Keratinocyte (primary cell): Measurements from ENCODE around the gene BAHCC1. TPM values are rescaled to one million over a fixed set of nuclear protein-coding genes. Genes with fewer than 3 reads are reported as not detected.

Experiments
- DNase-seq: peaks from one replicate; pipeline ENCODE4 v3.0.0-alpha.2; 2011; ENCODE audit warnings: low read depth, missing footprints, low spot score
- FAIRE-seq: peaks from 2 replicates; lab custom pipeline; 2011; peaks lifted over from hg19 to GRCh38; lab: Jason Lieb, UNC
- H2AFZ ChIP-seq: 2 replicates; pipeline ENCODE4 v1.6.0; 2012; ENCODE audit warnings: low read length, control low read depth, inconsistent platforms; ENCODE audit not compliant: control insufficient read depth
- H3K27ac ChIP-seq: 2 replicates; pipeline ENCODE4 v1.5.1; 2011; ENCODE audit warnings: low read length; ENCODE audit not compliant: control insufficient read depth, insufficient read depth
- H3K27me3 ChIP-seq: 3 replicates; pipeline ENCODE4 v1.6.0; 2011; ENCODE audit warnings: low read length; ENCODE audit not compliant: control insufficient read depth, insufficient read depth; ENCODE audit errors: extremely low read depth
- H3K36me3 ChIP-seq, 2 experiments: 2 replicates in 1 of 2; 3 replicates in 1 of 2; pipeline ENCODE4 v1.5.1; 2011; ENCODE audit warnings: low read length in 2 of 2, mild to moderate bottlenecking in 1 of 2; ENCODE audit not compliant: control insufficient read depth in 2 of 2, insufficient read depth in 2 of 2; ENCODE audit errors: extremely low read depth in 1 of 2
- H3K4me1 ChIP-seq: 3 replicates; pipeline ENCODE4 v1.5.1; 2011; ENCODE audit warnings: low read length; ENCODE audit not compliant: control insufficient read depth, insufficient read depth; ENCODE audit errors: extremely low read depth
- H3K4me2 ChIP-seq: 3 replicates; pipeline ENCODE4 v1.6.0; 2011; ENCODE audit warnings: low read depth, low read length; ENCODE audit not compliant: control insufficient read depth, insufficient read depth; ENCODE audit errors: extremely low read depth
- H3K4me3 ChIP-seq, 3 experiments: fragments of 200-600 bp in 1 of 3; sonication (generic) in 1 of 3; 2 replicates in 2 of 3; 3 replicates in 1 of 3; pipeline ENCODE4 v1.5.1; 2011 to 2016; ENCODE audit warnings: low read length in 3 of 3, mild to moderate bottlenecking in 3 of 3, control low read depth in 2 of 3, inconsistent platforms in 1 of 3, low read depth in 1 of 3, mixed read lengths in 1 of 3, mixed run types in 1 of 3, moderate library complexity in 1 of 3; ENCODE audit not compliant: control insufficient read depth in 2 of 3, insufficient read depth in 2 of 3; ENCODE audit errors: extremely low read depth in 1 of 3
- H3K79me2 ChIP-seq: 2 replicates; pipeline ENCODE4 v1.6.0; 2012; ENCODE audit warnings: low read length; ENCODE audit not compliant: control insufficient read depth, insufficient read depth
- H3K9ac ChIP-seq: 3 replicates; pipeline ENCODE4 v1.6.0; 2011; ENCODE audit warnings: low read length; ENCODE audit not compliant: control insufficient read depth, insufficient read depth; ENCODE audit errors: extremely low read depth
- H3K9me1 ChIP-seq: 3 replicates; pipeline ENCODE4 v1.6.0; 2011; ENCODE audit warnings: low read length; ENCODE audit not compliant: control insufficient read depth, insufficient read depth; ENCODE audit errors: extremely low read depth
- H3K9me3 ChIP-seq: 2 replicates; pipeline ENCODE4 v1.5.1; 2012; ENCODE audit warnings: low read depth, low read length; ENCODE audit not compliant: control insufficient read depth
- H4K20me1 ChIP-seq: 3 replicates; pipeline ENCODE4 v1.6.0; 2011; ENCODE audit warnings: low read length; ENCODE audit not compliant: control insufficient read depth, insufficient read depth; ENCODE audit errors: extremely low read depth
- EZH2 ChIP-seq: IDR thresholded peaks from one replicate; pipeline ENCODE4 v1.6.1; 2012; ENCODE audit warnings: inconsistent platforms, mild to moderate bottlenecking, low read length, moderate library complexity
- dilution Hi-C: fragments of 300-500 bp; cut with MboI; formaldehyde crosslinking; loops from one replicate; pipeline ENCODE4 v1.7.0; 2020; ENCODE audit warnings: low sequenced_read_pairs; ENCODE audit not compliant: extremely low pct_ligation_motif_present
- polyA plus RNA-seq, 5 experiments: library from polyadenylated mRNA; depleted of rRNA in 3 of 5; stranded (reverse) in 3 of 5; stranded (forward) in 1 of 5; unstranded in 1 of 5; fragments of >200 nt; gene quantifications; 1 replicate in 1 of 5; 2 replicates in 3 of 5; 3 replicates in 1 of 5; pipeline versions ENCODE4 v1.2.1 to v1.2.3, GENCODE V29; 2011 to 2012; ENCODE audit warnings: missing spikeins in 2 of 5, low read depth in 1 of 5, low replicate concordance in 1 of 5
- TF ChIP-seq, protein P1 (sequence below), 3 experiments: IDR thresholded peaks in 1 of 3; conservative IDR thresholded peaks in 1 of 3; optimal IDR thresholded peaks in 1 of 3; 2 replicates in 2 of 3; 3 replicates in 1 of 3; pipeline versions ENCODE3 to v1.5.1; 2011; ENCODE audit warnings: low read length in 3 of 3, mild to moderate bottlenecking in 3 of 3, moderate library complexity in 2 of 3, control low read depth in 1 of 3, inconsistent platforms in 1 of 3; ENCODE audit not compliant: insufficient read depth in 2 of 3; ENCODE audit errors: extremely low read depth in 1 of 3

The BAHCC1 gene
- polyA plus RNA-seq, 1 donor (not counting 4 experiments of a cell fraction or from before 2014, with no cell fraction given) = 0.52 TPM

DNA sequence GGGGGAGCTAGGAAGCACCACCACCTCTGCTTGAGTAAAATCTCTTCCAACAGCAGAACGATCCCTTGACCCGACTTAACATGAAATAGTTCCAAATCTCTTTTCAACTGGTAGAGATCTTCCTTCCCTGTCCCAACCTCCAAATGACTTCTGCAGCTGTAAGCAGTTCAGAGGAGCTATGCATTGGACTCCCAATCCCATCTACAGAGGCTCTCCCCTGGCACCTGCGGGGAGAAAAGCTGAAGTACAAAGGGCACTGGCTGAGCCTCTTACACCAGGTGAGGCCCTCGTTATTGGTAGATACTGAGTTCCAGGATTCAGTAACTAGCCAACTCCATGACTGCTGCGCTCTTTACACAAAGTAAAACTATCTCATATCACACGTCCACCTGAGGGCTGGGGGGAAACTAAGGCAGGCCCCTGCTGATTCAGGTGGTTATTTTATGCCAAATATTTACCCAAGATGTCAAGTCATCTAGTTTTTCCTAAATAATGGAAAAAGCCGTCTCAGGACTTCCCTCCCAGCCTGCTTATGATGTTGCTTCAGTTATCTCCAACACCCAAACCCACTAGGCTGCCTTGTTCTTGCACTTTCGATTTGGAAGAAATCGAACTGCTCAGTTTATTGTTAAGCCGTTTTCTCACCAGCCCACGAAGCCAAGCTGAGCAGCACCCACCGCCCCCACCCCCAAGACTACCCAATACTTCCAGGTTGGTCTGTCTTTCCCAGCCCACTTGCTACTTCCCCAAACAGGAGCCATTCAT lies 114.1 kb downstream of the BAHCC1 start:
- Histone ChIP-seq H4K20me1 (peaks cover 37% of the 10 kb centered on the region), H3K9me1 (no peaks in the 10 kb centered on the region), H2AFZ (no peak overlapping the region), H3K36me3 (peaks cover 20 to 29% of the 10 kb centered on the region in 2 experiments), H3K79me2 (peaks cover 26% of the 10 kb centered on the region), H3K9me3 (peaks cover 2% of the 10 kb centered on the region), H3K9ac (no peak overlapping the region), H3K4me3 (peak overlapping the region; percentile 80 to 98 (median 97)), H3K27me3 (no peaks in the 10 kb centered on the region), H3K4me2 (peak overlapping the region; percentile 87), H3K27ac (peak overlapping the region; percentile 19), H3K4me1 (peaks cover 4% of the 10 kb centered on the region)
- FAIRE-seq (peak; percentile 39), DNase-seq (no peak)
- dilution Hi-C loops = no loop called here
- TF ChIP-seq EZH2 = no peak
- TF ChIP-seq, protein P1, sequence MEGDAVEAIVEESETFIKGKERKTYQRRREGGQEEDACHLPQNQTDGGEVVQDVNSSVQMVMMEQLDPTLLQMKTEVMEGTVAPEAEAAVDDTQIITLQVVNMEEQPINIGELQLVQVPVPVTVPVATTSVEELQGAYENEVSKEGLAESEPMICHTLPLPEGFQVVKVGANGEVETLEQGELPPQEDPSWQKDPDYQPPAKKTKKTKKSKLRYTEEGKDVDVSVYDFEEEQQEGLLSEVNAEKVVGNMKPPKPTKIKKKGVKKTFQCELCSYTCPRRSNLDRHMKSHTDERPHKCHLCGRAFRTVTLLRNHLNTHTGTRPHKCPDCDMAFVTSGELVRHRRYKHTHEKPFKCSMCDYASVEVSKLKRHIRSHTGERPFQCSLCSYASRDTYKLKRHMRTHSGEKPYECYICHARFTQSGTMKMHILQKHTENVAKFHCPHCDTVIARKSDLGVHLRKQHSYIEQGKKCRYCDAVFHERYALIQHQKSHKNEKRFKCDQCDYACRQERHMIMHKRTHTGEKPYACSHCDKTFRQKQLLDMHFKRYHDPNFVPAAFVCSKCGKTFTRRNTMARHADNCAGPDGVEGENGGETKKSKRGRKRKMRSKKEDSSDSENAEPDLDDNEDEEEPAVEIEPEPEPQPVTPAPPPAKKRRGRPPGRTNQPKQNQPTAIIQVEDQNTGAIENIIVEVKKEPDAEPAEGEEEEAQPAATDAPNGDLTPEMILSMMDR (optimal IDR thresholded peaks at IDR 0.05 in 1 of 3, IDR thresholded peaks at IDR 0.05 in 1 of 3, conservative IDR thresholded peaks at IDR 0.05 in 1 of 3; ENCODE audit: extremely low read depth in 1 of 3, insufficient read depth in 2 of 3, low read length in 3 of 3) = no peak

DNA sequence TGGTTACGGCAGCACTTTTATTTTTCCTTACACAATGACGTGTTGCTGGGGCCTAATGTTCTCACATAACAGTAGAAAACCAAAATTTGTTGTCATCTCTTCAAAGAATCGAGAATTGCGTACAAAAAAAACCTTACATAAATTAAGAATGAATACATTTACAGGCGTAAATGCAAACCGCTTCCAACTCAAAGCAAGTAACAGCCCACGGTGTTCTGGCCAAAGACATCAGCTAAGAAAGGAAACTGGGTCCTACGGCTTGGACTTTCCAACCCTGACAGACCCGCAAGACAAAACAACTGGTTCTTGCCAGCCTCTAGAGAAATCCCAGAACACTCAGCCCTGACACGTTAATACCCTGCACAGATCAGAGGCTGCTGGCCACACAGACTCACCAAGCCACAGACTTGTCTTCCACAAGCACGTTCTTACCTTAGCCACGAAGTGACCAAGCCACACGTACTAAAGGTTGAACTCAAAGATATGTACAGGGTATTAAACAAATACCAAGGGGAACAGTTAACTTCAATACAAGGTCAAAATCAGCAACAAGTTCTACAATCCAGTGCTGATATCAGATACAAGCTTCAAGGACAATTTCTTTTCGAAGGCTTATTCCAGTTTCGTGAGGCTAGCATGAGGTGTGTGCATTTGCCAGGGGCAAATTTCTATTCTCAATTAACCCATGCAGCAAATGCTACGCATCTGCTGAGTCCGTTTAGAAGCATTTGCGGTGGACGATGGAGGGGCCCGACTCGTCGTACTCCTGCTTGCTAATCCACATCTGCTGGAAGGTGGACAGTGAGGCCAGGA lies 114.9 kb downstream of the BAHCC1 start:
- H3K9ac ChIP-seq = peak overlapping the region; percentile 79
- H3K9me3 ChIP-seq = peaks cover 2% of the 10 kb centered on the region
- peaks cover 26% of the 10 kb centered on the region for H3K79me2 ChIP-seq
- H3K27ac ChIP-seq = peak overlapping the region; percentile 19
- TF ChIP-seq, protein P1 (optimal IDR thresholded peaks at IDR 0.05 in 1 of 3, IDR thresholded peaks at IDR 0.05 in 1 of 3, conservative IDR thresholded peaks at IDR 0.05 in 1 of 3; ENCODE audit: extremely low read depth in 1 of 3, insufficient read depth in 2 of 3, low read length in 3 of 3) = no peak
- TF ChIP-seq EZH2 = no peak
- dilution Hi-C loops = no loop called here
- peaks cover 37% of the 10 kb centered on the region for H4K20me1 ChIP-seq
- H3K27me3 ChIP-seq = no peaks in the 10 kb centered on the region
- peaks cover 20 to 29% of the 10 kb centered on the region in 2 experiments for H3K36me3 ChIP-seq
- H3K4me3 ChIP-seq = peak overlapping the region; percentile 80 to 98 (median 97)
- H3K9me1 ChIP-seq = no peaks in the 10 kb centered on the region
- no peak for FAIRE-seq
- peak overlapping the region; percentile 87 for H3K4me2 ChIP-seq
- H3K4me1 ChIP-seq = peaks cover 4% of the 10 kb centered on the region
- no peak for DNase-seq
- no peak overlapping the region for H2AFZ ChIP-seq
